VCaP (cell line): Measurements from ENCODE around the gene SNRPA.

ENCODE experiments used
- H3K27ac ChIP-seq: fragments of 450-650 bp; 2 replicates; pipeline ENCODE4 v1.5.1; 2017
- CTCF ChIP-seq: fragments of 450-650 bp; conservative IDR thresholded peaks from 2 replicates; pipeline ENCODE4 v1.5.1; 2017; ENCODE audit warnings: mild to moderate bottlenecking, moderate library complexity

Gene SNRPA

GRCh38 chr19:40776364-40776763 lies 25.4 kb downstream of the SNRPA start:
- peak overlapping the region; percentile 91 for H3K27ac ChIP-seq
- TF ChIP-seq CTCF: no peak

- no peak; the same call in 1 of the 2 replicates for TF ChIP-seq CTCF
- H3K27ac ChIP-seq: peak overlapping the region; percentile 91
Observed at GRCh38 chr19:40776932-40777644, 26.1 kb downstream of the SNRPA start.

- no peak for TF ChIP-seq CTCF
- H3K27ac ChIP-seq: peak overlapping the region; percentile 91
Observed at GRCh38 chr19:40777645-40777936, 26.6 kb downstream of the SNRPA start.

- TF ChIP-seq CTCF: no peak
- peak within 1 kb of the TSS; percentile 91 for H3K27ac ChIP-seq
Observed at GRCh38 chr19:40777937-40778705, 27.1 kb downstream of the SNRPA start, which contains the start of gene RAB4B. Gene RAB4B (plus strand): TSS chr19:40778247. CDS start chr19:40778376, 129 bp downstream.

- no peak for TF ChIP-seq CTCF
- H3K27ac ChIP-seq: peak overlapping the region; percentile 91
Observed at GRCh38 chr19:40778706-40779284, 27.8 kb downstream of the SNRPA start.

- H3K27ac ChIP-seq: no peak overlapping the region
- TF ChIP-seq CTCF: no peak
Observed at GRCh38 chr19:40780582-40780981, 29.6 kb downstream of the SNRPA start.

GRCh38 chr19:40781140-40781539 lies 30.1 kb downstream of the SNRPA start:
- no peak for TF ChIP-seq CTCF
- no peak overlapping the region for H3K27ac ChIP-seq
